ENCODE results near the gene GCGR. TPM values are rescaled to one million over a fixed set of nuclear protein-coding genes. Genes with fewer than 3 reads are reported as not detected.

GCGR gene
- total RNA-seq, 1 donor from 2014 or later = not detected

DNA sequence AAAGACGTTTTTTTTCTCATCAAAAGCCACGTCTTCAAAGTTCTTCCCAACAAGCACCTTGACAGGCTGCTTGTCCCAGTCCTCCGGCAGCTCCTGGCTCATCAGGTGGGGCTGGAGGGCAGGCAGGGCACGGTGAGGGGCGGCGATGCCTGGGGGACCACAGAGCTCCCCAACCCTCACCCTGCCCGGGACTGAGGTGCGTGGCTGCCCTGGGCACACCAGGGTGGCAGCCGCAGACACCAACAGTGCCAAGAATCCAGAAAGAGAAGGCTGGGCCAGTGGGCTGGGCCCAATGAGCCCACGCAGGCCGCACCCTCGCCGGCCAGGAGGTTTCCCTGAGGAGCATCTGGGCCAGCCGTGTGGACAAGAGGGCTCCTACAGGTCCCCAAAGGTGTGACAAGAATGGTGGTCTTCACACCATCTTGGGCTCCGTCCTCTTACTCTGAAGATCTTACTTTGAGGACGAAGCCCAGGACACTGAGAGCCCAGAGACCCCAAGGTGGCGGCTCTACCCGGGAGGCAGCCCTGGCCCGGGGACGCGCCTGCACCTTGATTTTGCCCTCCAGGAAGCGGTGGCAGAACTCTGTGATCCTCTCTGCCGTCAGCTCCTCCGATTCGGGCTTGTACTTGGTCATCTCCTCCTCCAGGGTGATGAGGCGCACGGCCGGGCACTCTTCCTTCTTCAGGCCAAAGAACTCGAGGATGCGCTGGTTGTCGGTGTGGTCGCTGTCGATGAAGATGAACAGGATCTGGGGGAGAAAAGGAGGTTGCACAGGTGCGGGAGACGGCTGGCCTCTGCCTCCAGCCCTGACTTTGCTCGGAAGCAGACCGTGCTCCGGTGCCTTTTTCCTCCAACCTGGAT lies 42.2 kb downstream of the GCGR start:
- H3K27me3 Mint-ChIP-seq (ENCODE audit: unreplicated experiment) = no peaks in the 10 kb centered on the region
- H3K4me3 Mint-ChIP-seq (ENCODE audit: unreplicated experiment) = no peak overlapping the region
- no peaks in the 10 kb centered on the region for H3K9me3 Mint-ChIP-seq (ENCODE audit: unreplicated experiment)
- H3K27ac Mint-ChIP-seq (ENCODE audit: unreplicated experiment) = no peak overlapping the region
- DNase-seq (ENCODE audit: extremely low spot score, unreplicated experiment) = peak; percentile 78
- H3K36me3 Mint-ChIP-seq (ENCODE audit: unreplicated experiment) = peaks cover 28% of the 10 kb centered on the region
- H3K4me1 Mint-ChIP-seq (ENCODE audit: unreplicated experiment) = no peaks in the 10 kb centered on the region
- TF ChIP-seq, protein P1, sequence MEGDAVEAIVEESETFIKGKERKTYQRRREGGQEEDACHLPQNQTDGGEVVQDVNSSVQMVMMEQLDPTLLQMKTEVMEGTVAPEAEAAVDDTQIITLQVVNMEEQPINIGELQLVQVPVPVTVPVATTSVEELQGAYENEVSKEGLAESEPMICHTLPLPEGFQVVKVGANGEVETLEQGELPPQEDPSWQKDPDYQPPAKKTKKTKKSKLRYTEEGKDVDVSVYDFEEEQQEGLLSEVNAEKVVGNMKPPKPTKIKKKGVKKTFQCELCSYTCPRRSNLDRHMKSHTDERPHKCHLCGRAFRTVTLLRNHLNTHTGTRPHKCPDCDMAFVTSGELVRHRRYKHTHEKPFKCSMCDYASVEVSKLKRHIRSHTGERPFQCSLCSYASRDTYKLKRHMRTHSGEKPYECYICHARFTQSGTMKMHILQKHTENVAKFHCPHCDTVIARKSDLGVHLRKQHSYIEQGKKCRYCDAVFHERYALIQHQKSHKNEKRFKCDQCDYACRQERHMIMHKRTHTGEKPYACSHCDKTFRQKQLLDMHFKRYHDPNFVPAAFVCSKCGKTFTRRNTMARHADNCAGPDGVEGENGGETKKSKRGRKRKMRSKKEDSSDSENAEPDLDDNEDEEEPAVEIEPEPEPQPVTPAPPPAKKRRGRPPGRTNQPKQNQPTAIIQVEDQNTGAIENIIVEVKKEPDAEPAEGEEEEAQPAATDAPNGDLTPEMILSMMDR (IDR thresholded peaks at IDR 0.05) = no peak

DNA sequence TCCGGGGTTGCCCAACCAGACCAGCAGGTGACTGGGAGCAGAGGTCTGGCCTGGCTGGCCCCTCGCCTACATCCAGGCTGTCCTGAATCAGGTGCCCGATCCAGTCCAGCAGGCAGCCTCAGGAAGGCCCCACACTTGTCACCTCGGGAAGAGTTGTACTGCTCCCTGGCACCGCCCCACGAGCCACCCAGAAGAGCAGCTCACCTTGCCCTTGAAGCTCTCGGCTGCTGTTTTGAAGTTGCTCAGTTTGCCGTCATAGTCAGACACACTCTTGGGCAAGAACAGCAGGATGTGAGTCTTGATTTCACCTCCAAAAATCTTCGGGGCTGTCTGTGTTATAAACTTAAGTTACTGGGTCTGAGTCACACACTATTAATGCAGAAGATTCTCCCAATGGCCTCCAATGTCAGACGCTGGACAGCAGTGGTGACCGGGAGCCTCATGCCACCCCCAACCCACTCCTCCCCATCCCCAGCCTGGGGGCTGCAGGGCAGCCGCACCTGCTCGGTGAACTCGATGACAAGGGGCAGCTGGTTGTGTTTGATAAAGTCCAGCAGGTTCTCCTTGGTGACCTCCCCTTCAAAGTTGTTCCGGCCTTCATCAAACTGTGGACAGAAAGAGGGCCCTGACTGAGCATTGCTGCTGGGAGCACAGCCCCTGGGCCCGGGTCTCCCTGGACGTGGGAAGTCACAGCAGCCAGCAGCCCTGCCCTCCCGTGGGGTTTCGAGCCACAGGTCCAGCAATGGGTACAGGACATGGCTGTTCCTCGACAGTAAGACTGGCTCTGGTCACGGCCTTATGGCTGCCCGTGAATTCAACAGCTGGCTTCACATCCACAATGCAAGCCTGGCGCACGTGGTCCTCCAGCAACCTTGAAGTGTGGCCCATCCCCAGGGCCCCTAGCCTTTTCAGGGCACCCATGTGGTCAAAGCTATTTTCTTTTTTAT lies 43.1 kb downstream of the GCGR start:
- TF ChIP-seq, protein P1 (IDR thresholded peaks at IDR 0.05) = no peak
- no peak overlapping the region for H3K27ac Mint-ChIP-seq (ENCODE audit: unreplicated experiment)
- H3K36me3 Mint-ChIP-seq (ENCODE audit: unreplicated experiment) = peaks cover 37% of the 10 kb centered on the region
- peak; percentile 82 for DNase-seq (ENCODE audit: extremely low spot score, unreplicated experiment)
- H3K9me3 Mint-ChIP-seq (ENCODE audit: unreplicated experiment) = no peaks in the 10 kb centered on the region
- H3K4me1 Mint-ChIP-seq (ENCODE audit: unreplicated experiment) = no peaks in the 10 kb centered on the region
- no peak overlapping the region for H3K4me3 Mint-ChIP-seq (ENCODE audit: unreplicated experiment)
- no peaks in the 10 kb centered on the region for H3K27me3 Mint-ChIP-seq (ENCODE audit: unreplicated experiment)

DNA sequence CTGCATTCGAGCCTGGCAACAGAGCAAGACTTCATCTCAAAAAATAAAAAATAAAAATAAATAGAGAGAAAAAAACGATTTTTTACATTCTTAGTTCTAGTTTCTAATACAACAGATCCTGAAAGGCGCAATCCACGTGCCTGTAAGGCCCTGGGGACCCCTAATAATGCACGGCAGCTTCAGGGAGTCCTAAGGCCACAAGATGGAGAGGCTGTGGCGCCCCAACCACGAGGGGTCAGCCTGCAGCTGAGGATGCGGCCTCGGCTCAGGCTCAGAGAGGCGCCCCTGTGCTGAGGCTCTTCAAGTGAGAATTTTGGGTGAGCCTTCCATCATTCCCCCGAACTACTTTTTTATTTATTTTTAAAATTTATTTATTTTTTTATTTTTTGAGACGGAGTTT lies 45.5 kb downstream of the GCGR start:
- TF ChIP-seq, protein P1 (IDR thresholded peaks at IDR 0.05) = no peak
- H3K4me1 Mint-ChIP-seq (ENCODE audit: unreplicated experiment) = no peaks in the 10 kb centered on the region
- no peak overlapping the region for H3K4me3 Mint-ChIP-seq (ENCODE audit: unreplicated experiment)
- H3K27ac Mint-ChIP-seq (ENCODE audit: unreplicated experiment) = no peak overlapping the region
- DNase-seq (ENCODE audit: extremely low spot score, unreplicated experiment) = no peak
- H3K9me3 Mint-ChIP-seq (ENCODE audit: unreplicated experiment) = no peaks in the 10 kb centered on the region
- no peaks in the 10 kb centered on the region for H3K27me3 Mint-ChIP-seq (ENCODE audit: unreplicated experiment)
- peaks cover 48% of the 10 kb centered on the region for H3K36me3 Mint-ChIP-seq (ENCODE audit: unreplicated experiment)

DNA sequence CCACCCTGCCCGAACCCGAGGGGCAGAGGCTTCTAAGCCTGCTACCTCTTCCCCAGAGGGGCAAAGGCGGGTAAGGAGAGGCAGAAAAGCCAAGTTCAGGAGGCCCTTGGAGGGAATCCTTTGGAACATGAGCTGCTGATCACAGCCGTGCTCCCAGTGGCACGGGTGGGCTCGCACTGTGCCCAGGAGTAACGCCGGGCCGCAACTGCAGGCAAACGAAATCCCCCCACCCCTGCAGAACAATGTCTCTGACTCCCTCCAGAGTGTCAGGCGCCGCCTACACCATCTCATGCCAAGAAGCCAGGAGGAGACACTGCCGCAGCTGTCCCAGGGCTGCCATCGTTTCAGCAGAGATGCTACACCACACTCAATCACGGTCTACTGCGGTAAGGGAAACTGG lies 47.5 kb downstream of the GCGR start:
- Mint-ChIP-seq H3K4me3 (ENCODE audit: unreplicated experiment) (no peak overlapping the region), H3K9me3 (ENCODE audit: unreplicated experiment) (no peaks in the 10 kb centered on the region), H3K36me3 (ENCODE audit: unreplicated experiment) (peaks cover 38% of the 10 kb centered on the region), H3K27me3 (ENCODE audit: unreplicated experiment) (no peaks in the 10 kb centered on the region), H3K27ac (ENCODE audit: unreplicated experiment) (no peak overlapping the region), H3K4me1 (ENCODE audit: unreplicated experiment) (no peaks in the 10 kb centered on the region)
- no peak for DNase-seq (ENCODE audit: extremely low spot score, unreplicated experiment)
- TF ChIP-seq, protein P1 (IDR thresholded peaks at IDR 0.05) = no peak

DNA sequence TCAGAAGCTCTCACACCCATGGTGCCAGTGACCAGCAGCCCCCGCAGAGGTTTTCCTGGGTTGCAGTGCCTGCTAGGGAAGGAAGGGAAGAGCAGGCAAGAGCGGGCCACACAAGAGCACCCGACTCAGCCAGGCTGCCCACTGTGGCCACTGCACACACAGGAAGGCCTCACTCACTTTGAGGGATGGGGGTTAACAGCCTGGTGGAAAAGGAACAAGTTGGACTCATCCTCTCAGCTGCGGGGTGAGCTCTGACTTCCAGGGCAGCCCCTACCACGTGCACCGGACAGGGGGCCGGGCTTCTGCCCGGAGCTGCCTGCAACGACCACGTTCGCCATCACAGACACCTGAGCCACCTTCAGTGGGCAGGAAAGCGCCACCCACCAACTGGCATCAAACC lies 48.3 kb downstream of the GCGR start:
- Mint-ChIP-seq H3K9me3 (ENCODE audit: unreplicated experiment) (no peaks in the 10 kb centered on the region), H3K4me1 (ENCODE audit: unreplicated experiment) (peaks cover under 1% of the 10 kb centered on the region), H3K4me3 (ENCODE audit: unreplicated experiment) (no peak overlapping the region), H3K36me3 (ENCODE audit: unreplicated experiment) (peaks cover 32% of the 10 kb centered on the region), H3K27me3 (ENCODE audit: unreplicated experiment) (no peaks in the 10 kb centered on the region), H3K27ac (ENCODE audit: unreplicated experiment) (no peak overlapping the region)
- DNase-seq (ENCODE audit: extremely low spot score, unreplicated experiment) = no peak
- TF ChIP-seq, protein P1 (IDR thresholded peaks at IDR 0.05) = no peak
